Epithelial cell of esophagus (primary cell): ENCODE measurements around the gene TMEM63A.

Experiments
- DNase-seq: peaks from one replicate; pipeline ENCODE4 v3.0.0; 2010; ENCODE audit warnings: low read depth
- H3K4me3 ChIP-seq: 2 replicates; pipeline ENCODE4 v1.5.1; 2011; ENCODE audit warnings: mild to moderate bottlenecking, low read length, control low read depth
- TF ChIP-seq, protein P1 (sequence below): IDR thresholded peaks from 2 replicates; pipeline ENCODE4 v1.5.1; 2011; ENCODE audit warnings: low read depth, mild to moderate bottlenecking, low read length, control low read depth, inconsistent platforms; ENCODE audit not compliant: insufficient read depth; ENCODE audit errors: missing control alignments

Gene TMEM63A

DNA sequence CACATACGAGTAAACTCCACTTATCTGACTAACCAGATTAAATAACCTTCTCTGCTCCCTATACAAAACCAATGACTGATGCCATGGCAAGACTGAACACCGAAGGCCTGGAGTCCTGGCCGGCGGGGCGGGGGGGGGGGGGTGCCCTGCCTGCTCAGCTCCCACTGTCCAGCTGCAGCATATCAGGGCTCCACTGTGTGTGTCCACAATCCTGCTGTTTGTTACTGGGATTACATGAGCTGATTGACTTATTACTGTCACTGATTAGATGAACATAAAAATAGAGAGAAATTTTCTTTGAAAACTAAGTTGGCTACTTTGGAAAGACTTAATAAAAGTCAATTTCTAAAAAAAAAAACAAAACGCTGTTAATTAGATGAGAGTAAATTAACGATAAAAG lies 24.9 kb downstream of the TMEM63A start:
- no peak for DNase-seq
- TF ChIP-seq, protein P1, sequence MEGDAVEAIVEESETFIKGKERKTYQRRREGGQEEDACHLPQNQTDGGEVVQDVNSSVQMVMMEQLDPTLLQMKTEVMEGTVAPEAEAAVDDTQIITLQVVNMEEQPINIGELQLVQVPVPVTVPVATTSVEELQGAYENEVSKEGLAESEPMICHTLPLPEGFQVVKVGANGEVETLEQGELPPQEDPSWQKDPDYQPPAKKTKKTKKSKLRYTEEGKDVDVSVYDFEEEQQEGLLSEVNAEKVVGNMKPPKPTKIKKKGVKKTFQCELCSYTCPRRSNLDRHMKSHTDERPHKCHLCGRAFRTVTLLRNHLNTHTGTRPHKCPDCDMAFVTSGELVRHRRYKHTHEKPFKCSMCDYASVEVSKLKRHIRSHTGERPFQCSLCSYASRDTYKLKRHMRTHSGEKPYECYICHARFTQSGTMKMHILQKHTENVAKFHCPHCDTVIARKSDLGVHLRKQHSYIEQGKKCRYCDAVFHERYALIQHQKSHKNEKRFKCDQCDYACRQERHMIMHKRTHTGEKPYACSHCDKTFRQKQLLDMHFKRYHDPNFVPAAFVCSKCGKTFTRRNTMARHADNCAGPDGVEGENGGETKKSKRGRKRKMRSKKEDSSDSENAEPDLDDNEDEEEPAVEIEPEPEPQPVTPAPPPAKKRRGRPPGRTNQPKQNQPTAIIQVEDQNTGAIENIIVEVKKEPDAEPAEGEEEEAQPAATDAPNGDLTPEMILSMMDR: no peak
- H3K4me3 ChIP-seq: no peak overlapping the region

DNA sequence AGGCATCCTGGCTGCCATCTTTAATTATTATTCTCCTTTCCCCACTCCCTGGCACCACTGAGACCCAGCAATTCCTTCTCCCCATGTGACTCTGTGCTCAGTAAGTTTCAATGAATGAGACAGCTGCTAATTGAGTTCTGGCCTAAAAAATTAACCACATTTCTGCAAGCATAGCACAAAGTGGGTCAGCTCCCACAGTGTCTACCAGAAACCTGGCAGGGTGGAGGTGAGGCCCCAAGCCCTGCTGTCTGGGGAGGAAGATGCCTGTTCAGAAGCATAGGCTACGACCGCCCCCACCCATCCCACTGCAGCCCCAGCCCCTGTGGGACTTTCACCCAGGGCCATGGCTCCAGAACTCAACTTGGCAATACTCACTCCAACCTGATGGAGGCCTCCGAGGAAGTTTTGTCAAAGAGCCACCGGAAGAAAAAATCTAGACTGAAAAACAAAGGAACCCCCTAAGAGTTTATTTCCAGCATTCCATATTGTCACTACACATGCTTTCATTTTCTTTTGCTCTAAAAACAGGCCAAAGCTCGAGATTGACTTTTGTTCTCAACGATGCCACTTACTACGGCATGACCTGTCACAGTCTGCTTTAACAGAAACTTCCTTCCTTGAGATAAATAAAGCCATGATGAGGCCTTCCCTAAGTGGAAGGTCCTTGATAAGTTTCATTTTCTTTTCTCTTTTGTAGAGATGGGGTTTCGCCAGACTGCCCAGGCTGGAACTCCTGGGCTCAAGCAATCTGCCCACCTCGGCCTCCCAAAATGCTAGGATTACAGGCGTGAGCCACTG lies 26.5 kb downstream of the TMEM63A start:
- no peak for DNase-seq
- H3K4me3 ChIP-seq: no peak overlapping the region
- TF ChIP-seq, protein P1: no peak

DNA sequence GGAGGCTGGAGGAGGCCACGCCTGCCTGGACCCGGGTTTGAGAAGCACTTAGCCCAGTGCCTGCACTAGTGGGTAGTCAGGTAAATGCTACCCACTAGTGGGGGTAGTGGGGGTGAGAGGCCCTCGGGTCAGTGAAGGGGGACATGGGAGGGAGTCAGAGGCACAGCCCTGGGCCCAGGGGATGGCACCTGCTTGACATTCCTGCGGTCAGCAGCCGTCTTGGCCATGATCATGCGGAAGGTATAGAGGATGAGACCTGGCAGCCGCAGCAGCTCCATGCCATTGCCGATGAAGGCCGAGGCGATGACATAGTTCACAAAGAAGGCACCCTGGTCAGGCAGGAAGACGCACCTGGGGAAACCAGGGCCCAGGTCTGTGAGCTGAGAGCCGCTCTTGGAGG lies 28.7 kb downstream of the TMEM63A start:
- DNase-seq: no peak
- TF ChIP-seq, protein P1: no peak

DNA sequence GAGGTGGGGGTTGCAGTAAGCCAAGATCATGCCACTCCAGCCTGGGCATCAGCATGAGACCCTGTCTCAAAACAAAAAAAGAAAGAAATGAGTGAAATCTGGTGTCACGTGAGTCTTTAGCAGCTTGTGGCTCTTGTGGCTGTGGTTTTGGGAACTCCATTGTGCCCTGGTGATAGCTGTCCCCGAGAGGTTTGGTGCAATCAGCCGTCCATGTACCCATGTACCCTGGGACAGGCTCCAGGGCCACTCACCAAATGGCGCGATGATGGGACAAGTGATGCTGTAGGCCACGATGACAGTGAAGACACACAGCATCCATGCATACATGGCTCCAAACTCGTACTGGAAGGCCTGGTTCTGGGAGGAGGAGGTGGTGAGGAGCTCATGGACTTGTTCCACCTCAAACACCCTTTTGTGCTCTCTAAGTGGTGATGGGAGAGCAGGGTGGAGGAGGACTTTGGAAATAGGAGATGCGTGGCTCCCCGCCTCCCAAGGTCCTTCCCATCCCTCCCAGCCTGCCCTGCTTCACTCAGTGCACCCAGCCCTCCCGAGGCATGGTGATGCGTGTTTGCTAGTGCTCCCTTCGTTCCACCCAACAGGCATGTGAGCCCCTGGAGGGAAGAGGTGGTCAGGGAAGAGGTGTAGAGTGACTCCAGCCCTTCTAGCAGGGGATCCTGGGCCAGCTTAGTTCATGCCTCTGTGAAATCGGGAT lies 29.6 kb downstream of the TMEM63A start:
- no peak for DNase-seq
- TF ChIP-seq, protein P1: no peak
- no peak overlapping the region for H3K4me3 ChIP-seq

More for the DNA sequence above, 28.7 kb downstream of the TMEM63A start:
- H3K4me3 ChIP-seq: no peak overlapping the region

DNA sequence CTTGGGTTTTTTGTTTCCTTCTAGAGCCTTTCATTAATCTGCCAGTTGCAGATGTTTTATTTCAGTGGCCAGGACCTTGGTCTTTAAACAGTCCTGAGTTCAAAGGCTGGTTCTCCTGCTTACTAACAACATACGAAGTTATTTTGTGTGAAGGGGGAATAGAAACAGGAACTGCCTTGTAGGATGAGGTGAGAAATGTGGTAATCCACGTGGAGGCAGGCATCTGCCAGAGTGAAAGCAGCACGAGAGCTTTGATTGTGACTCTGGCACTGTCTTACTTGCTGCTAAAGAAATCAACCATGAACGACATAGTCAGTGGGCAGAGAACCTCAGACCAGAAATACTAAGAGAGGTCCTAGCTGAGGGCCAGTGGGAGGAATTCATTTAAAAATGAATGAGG lies 30.4 kb downstream of the TMEM63A start:
- TF ChIP-seq, protein P1: no peak
- DNase-seq: no peak
- no peak overlapping the region for H3K4me3 ChIP-seq

DNA sequence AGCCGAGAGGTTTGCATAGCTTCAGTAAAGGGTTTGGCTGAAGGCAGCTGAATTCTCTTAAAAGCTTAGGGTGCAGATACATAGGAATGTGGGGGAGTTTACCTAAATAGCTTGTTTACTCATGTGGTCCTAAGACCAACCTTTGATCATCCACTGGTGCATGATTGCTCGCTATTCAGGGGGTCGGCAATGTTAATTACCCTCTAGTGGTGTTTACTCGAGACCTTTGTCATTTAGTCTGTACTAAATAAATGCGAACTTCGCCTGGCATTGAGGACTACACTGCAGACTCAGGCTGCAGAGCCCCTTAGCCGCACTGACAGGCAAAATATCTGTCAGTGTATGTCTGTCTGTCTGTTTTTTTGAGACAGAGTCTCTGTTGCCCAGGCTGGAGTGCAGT lies 31.8 kb downstream of the TMEM63A start:
- DNase-seq: no peak
- H3K4me3 ChIP-seq: no peak overlapping the region
- TF ChIP-seq, protein P1: no peak
